HuH-7.5 (cell line): ENCODE measurements around the gene FAM174B.

ENCODE experiments used
- DNase-seq: peaks from one replicate; pipeline ENCODE4 v3.0.0; 2011; ENCODE audit warnings: low spot score

FAM174B gene

DNA sequence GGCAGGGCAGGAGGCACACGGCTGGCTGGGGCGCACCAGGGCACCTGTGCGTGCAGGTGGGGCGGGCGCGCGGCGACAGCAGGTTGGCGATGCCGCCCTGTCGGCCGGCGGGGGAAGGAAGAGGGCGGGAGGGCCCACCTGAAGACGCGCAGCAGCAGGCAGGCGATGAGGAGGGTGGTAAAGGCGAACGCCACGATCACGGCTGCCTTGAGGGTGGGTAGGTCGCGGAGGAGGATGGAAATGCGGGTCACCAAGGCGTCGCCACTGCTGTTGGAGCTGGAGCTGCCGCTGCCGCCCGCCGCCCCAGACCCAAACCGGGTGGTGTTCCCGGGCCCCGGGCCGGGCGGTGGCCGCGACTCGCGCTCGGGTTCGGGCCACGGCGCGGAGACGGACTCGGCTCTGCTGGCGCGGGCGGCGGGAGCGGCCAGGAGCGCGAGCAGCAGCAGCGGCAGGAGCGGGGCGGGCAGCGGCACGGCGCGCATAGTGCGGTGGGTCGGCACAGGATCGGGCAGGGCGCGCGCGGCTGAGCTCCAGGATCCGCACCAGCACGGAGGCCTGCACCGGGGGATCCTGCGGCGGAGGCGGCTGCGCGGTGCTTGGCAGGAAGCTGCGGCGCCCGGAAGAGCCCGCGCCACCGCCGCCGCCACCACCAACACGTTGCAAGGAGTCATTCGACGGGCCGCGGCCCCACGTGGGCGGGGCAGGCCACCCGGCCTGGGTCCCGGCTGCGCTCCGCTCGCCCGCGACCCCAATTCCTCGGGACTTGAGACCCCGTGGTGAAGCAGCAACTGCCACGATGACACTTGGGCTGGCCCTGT is at the start of gene FAM174B:
TSS of gene FAM174B (minus strand) at position 598 of the 818 bp plus-strand sequence.
- DNase-seq, result peak; percentile 55

DNA sequence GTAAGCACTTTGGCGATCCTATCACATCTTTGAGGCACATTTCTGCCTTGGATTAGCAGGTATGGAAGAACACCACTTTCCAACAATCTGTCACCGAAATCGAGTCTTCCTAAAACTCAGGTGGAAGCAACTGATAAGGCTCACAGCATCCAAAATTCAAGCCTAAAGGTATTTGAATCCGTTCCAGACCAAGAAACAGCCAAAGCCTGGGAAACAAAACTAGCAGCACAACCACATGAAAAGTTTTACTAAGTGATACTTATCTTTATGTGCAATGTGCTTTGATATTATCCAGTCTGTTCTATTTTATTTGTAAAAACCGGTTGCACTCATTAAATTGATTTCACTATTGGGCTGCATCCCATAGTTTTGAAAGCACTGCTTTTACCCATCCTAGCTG is 40.5 kb upstream of the FAM174B start:
- DNase-seq, result no peak

DNA sequence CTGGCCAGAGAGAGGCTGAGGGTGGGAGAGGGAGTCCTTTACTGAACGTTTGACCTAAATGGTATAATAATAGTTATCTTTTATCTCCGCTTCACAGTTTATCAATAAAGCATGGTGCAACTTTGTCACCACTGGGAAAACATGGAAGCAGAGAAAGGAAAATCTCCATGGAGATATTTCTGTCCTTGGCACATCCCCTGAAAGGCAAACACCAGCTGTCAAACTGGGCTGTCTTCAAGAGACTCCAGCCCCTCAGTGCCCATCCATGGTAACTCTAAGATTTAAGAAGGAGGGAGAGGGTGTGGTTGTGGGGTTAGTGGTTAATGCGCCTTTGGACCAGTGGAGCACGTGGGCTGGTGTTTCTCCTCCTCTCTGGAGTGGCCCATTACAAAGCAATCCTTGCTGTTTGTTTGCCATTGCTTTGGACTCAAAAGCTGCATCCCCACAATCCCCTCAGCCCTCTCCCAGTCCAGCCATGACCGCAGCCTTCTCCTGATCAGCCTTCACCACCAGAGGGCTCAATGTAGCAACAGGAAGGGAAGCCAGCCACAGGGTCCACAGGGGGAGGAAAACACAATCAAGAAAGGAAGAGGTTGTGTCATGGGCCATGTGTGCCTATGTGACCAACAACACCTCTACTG is 38.2 kb upstream of the FAM174B start:
- peak; percentile 64 for DNase-seq

DNA sequence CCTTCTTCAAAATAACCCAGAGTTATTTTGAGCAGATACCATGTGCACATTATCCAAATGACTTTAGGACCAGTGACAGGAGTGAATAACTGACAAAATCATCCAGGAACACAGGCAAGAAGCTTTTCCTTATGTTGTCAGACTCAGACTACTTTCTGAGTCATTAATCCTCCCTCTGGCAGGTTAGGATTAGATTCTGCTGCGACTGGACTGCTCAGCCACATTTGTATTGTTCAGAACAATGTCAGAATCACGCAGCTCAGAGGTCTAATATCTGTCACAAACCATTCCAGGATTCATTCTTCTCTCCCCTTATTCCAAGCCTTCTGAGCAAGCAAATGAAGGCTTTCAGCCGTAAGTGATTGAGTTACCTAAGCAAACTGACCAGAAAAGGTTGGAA is 34.8 kb upstream of the FAM174B start:
- DNase-seq, result no peak

DNA sequence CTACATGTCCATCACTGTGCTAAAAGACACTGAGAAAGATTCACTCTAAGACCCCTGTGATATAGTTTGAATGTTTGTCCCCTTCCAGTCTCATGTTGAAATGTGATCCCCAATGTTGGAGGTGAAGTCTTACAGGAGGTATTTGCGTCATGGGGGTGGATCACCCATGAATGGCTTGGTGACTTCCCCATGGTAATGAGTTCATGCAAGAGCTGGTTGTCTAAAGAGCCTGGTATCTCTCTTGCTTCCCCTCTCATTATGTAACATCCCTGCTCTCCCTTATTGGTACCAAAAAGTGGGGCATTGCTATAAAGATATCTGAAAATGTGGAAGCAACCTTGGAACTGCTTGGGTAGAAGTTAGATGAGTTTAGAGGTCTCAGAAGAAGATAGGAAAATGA is 32.2 kb upstream of the FAM174B start:
- DNase-seq, result no peak

DNA sequence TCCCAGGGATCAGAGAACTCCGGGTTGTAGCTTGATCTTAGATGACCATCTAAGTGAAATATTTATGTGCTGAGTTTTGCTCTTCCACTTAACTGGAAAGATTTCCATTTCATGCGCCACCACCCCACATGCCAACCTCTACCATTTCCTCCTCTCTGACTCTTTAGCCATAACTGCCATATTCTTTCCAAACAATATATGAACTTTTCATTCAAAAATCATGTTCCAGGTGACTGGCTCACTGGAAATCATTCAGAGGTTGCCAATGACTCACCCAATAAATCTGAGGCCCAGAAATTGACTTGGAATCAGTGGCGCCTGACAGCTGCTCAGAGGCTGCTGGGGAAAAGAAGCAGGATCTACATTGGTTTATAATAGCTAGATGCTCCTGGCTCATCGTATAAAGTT is 31.6 kb upstream of the FAM174B start:
- no peak for DNase-seq

DNA sequence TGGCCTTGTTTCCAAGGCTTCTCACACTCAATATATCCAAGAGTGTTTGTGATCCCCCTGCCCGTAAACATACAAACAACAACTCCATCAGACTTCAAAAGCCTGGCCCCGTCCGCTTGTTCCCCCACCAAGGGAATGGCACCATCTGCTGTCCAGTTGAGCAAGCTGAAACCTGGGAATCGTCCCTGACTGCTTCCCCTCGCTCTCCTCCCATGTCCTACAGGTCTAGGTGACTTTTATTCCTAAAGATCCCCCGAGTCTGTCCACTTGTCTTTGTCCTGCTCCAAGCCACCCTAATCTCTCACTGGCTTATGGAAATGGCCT is 27.9 kb upstream of the FAM174B start:
- no peak for DNase-seq

DNA sequence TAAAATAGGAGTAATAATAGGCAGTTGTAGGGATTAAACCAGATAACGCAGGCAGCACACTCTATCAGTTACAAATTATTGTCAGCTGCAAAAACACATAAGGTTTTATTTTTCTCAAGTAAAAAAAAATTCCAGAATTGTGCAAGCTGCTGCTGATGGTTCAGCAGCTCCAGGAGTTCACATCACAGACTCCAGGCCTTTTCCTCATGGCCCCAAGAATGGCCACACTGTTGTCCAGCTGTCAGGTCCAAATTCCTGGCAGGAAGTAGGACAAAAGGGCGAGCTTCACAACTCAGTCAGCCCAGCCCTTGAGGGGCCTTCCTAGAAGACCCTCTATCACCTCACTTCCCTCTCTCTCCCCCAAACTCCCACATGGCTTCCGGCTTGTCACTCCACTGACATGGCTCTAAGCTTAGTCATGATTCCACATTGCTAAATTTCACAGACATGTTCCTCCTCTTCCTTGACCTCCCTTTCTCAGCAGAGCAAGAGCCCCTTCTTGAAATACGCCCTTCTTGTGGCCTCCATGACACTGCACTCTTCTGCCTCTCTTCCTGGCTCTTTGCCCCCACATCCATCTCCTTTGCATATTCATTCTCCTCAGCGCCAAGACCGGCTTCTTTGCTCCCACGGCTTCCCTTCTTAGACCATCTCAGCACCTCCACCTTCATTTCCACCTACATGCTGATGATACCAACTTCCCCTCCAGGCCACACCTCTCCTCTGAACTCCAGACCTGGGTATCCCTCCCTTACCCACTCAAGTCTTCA is 27.4 kb upstream of the FAM174B start:
- DNase-seq, result no peak

DNA sequence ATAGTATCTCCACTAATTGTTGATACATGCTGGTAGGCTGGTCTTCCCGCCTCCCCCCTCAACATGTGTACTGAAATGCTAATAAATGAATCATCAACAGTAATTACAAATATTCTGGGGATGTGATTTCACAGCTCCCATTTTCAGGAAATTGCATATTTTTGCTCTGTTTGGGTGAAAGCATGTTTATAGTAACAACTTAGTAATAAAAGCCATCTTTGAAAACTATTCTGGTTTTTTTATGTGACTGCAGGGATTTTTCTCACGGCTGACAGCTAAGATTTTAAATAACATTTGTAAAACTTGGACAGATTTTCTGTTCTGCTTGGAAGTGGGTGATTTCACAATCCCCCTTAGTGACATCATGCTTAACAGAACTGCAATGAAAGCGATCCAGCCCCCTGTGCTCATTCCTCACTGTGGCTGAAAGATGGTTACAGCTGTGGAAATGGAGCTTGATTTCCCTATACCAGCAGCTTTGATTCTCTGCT is 25.6 kb upstream of the FAM174B start:
- DNase-seq, result no peak

DNA sequence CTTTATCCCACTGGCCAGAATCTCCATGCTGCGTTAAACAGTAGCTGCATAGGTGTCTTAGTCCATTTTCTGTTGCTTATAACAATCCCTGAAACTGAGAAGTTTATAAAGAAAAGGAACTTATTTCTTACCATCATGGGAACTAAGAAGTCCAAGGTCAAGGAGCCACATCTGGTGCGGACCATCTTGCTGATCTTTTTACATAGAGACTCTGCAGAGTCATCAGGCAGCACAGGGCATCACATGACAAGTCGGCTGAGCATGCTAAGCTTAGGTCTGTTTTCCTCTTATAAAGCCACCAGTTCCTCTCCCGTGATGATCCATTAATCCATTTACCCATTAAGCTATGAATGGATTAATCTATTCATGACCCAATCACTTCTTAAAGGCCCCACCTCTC is 22.4 kb upstream of the FAM174B start:
- DNase-seq, result no peak

DNA sequence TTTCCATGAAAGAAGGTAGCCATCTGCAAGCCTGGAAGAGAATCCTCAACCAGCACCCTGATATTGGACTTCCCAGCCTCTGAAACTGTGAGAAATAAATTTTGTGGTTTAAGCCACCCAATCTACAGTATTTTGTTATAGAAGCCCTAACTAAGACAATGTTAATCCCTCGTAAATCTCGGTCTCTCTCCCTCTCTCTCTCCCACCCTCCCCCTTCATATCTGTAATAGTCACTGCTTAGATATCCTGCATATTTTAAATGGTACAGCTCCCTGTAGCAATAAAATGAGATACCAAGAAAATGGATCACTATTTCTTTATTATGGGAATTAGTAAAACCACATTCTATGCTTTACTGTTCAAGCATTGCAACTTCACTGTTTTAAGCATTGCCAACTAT is 21.0 kb upstream of the FAM174B start:
- DNase-seq, result no peak

DNA sequence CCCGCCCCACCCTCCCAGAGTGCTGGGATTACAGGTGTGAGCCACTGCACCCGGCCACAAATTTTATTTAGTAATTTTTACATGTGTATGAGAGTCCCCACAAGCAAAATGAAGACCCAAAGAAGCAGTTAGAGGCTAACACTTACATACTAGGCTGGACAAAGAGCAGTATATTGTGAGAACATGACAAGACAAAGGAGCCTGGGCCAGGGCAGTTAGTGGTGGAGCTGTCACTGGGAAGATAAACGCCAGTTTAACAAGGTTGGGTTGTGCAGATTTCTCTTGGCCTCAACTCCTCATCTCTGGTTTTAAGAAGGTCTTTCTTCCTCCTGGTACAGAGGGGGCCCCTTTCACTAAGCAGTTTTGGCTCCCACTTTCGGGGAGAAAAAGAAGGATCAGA is 19.9 kb upstream of the FAM174B start:
- DNase-seq, result no peak

DNA sequence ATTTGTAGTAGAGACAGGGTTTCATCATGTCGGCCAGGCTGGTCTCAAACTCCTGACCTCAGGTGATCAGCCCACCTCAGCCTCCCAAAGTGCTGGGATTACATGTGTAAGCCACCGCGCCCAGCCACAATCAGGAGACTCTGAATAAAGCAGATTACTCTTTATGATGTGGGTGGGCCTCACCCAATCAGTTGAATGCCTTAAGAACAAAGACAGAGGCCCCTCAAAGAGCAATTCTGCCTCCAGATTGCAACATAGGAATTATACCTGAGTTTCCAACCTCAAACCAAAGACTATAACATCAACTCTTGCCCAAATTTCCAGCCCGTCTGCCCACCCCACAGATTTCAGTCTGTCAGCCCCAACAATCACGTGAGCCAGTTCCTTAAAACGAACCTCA is 18.8 kb upstream of the FAM174B start:
- no peak for DNase-seq

DNA sequence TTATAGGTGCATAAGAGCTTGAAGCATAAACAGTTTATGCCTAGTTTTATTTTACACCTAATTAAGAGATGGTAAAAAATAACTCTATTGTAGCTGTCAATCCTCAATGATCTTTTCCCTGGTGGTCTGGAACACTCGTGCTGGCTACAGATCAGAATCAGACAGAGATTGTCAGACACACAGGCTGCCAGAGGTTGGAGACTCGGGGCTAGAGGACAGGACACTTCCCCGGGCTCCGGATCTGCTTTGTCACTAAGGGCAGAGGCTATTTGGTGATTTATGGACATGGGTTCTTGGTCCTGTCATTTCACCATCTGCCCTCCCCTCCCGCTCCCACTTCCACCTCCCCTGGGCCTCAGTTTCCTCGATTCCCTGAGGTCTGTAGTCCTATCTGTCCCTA is 16.5 kb upstream of the FAM174B start:
- no peak for DNase-seq

DNA sequence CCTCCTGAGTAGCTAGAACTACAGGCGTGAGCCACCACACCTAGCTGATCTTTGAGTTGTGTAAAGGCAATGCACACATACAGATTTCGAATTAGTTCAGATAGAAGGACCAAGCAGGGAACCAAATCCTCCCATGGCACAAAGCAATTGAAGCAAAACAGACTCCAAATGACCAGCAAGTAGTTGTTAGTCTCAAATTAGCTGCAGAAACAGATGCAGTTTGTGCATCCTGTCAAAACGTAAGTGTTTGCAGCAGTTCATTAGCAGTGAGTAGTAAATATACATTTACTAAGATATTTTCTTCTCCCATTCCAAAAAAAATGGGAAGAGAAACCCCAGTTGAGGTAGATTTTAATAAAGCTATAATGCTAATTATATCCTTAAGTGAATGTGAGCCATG is 15.8 kb upstream of the FAM174B start:
- DNase-seq, result no peak

DNA sequence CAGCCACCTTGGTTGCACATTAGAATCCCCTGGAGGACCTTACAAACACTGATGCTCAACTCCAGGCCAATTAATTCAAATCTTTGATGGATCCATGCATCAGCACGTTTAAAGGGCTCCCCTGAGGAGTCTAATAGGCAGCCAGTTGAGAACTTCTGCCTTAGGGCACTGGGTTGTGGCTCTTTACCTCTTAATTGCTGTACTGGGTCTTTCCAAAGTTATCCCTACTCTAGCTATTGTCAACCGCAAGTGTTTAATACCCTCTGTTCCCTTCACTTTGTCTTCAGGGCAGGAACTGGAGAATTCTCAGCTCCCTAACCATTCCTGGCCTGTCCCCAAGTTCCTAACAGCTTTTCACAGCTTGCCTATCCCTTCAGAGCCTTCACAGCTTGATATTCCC is 15.0 kb upstream of the FAM174B start:
- DNase-seq, result no peak

DNA sequence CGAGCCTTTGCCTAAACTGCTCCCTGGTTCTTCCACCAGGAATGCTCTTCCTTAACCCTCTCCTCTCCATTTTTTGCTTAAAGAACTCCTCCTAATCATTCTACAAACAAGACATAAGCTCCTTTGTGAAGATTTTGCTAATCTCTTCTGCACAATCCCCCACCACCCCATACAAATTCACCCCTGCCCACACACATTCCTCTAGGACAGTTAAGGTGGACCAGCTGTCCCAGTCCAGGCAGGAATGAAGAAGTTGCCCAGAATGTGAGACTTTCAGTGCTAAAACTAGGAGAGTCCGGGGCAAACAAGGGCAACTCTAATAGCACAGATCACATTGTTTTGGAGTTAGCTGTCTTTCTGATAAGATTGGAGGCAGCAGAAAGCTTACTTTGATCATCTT is 13.9 kb upstream of the FAM174B start:
- DNase-seq, result no peak

DNA sequence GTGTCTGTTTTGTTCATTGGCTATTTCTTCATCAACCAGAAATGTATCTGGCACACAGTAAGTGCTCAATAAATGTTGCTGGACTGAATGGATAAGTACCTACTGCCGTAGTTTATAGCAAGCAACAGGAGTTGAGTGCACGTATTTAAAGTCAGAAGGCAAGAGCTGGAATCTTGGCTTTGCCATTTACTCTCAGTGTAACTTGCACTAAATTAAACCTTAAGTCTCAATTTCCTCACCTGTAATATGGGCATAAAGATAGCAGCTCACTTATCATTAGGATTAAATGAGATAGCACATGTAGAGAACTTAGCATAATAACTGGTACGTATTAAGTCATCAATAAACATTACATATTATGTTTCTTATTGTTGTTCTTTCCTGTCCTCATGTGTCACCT is 13.0 kb upstream of the FAM174B start:
- DNase-seq, result no peak

DNA sequence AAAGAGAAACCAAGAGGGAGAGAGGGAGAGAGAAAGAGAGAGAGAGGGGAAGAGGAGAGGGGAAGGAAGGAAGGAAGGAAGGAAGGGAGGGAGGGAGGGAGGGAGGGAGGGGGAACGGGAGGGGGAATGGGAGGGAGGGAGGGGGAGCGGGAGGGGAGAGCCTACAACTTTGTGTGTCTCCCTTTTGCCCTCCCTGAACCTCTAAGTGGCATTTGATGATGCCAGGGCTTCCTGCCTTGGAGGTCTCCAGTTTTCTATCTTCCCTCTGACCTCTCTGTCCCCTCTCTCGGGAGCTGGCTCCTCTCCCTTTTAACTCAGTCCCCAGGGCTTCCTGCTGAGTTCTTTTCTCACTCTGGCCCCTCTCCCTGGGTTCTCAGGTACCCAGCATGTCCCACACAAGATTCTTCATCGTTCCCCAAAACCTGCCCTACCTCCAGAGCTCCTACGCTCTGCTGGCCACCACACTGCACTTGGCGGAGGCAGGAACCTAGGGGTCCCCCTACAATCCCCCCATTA is 12.5 kb upstream of the FAM174B start:
- no peak for DNase-seq

DNA sequence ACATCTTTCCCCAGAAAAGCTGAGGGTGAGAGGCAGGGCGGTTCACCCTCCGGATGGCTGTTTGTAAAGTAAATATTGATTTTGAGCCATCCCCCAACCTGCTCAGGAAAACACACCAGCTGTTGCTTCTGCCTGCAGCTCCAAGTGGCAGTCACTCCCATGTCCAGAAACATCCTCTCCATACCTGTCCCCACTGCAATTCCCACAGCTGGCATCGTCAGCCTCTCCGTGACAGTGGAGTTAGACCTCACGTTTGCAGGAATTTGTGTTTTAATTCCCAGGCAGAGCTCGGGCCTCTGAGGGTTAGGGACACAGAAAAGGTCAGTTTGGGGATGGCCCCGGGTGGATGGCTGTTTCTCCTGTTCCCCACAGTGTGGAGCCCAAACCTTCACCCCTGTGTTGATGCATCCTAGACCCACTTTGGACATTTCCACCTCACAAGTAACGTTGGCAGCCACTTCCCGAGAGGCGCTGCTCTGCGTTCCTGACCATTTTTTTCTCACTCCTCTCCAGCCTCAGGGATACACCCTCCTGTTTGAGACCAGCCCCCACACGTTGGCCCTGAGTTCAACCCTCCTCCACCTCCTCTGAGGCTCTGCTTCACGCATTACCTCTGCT is 11.8 kb upstream of the FAM174B start:
- DNase-seq, result peak; percentile 84

DNA sequence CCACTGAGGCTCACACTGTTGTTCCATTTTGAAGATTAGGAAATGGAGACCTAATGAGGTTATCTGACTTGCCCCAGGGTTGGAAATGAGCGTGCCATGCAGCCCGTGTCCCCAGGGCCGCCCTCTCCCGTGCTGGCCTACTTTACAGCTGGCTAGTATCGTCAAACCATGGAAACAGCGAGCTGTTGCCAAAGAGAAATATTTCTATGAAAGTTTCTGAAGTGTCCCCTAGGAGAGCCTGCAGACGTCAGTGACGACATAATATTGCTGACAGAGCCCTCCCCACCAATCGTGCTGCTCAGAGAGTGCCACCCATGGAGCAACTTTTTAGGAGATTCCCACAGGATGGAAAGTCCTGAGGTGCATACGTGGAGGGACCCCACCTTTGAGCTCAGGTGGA is 11.2 kb upstream of the FAM174B start:
- no peak for DNase-seq

DNA sequence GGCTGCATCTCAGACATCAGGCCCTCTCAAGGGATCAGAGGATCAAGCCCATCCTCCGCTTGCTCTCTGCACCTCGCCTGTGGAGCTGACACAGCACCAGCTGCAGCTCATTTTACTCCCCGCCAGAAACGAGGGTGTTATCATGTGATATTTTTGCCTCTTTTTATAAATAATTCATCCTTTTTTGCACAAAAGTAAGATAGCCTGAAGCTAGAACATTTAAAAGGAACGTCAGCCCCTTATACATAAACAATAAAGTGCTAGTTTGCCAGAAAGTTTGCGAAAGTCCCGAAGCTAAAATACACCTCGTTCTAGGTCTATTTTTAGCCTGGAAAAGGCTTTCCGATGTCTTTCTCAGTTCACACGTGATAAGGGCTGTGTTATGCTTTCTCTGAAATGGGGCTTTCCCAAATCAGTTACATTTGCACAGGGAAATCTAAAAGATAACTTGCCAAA is 9.6 kb upstream of the FAM174B start:
- DNase-seq, result no peak
